NCI-H2107 treated with DMSO at 0.1 percent for 48 hours (cell line): Measurements from ENCODE around the gene DDX3X.
"Not testable (repeated sequence)": the region's sequence is repeated elsewhere in the genome, so short reads cannot be mapped to it uniquely, and the experiment has no call there.

Experiments used
- DNase-seq: peaks from one replicate; lab custom pipeline; 2025; ENCODE audit not compliant: unreplicated experiment; lab: John Stamatoyannopoulos, UW

DDX3X gene

GRCh38 chrX:41411222-41411621 lies 77.3 kb downstream of the DDX3X start:
- DNase-seq = not testable (repeated sequence)

GRCh38 chrX:41412261-41413081 lies 78.5 kb downstream of the DDX3X start:
- no peak for DNase-seq
